Small intestine (tissue), 7 donors: ENCODE measurements around the gene GNB1. TPM values are rescaled to one million over a fixed set of nuclear protein-coding genes. Genes with fewer than 3 reads are reported as not detected.

Experiments
- DNase-seq, 2 donors: peaks; one replicate each; pipeline versions ENCODE4 v3.0.0 to v3.0.0-alpha.2; 2013
- FAIRE-seq: peaks from 2 replicates; lab custom pipeline; 2012; peaks lifted over from hg19 to GRCh38; lab: Jason Lieb, UNC
- H3K27ac ChIP-seq, 3 donors: one replicate each; pipeline ENCODE4 v1.5.1; 2013; ENCODE audit warnings: low read length in 2 of 3, mild to moderate bottlenecking in 2 of 3, control low read depth in 1 of 3, inconsistent platforms in 1 of 3, low read depth in 1 of 3, moderate library complexity in 1 of 3
- H3K27me3 ChIP-seq, 3 donors: one replicate each; pipeline ENCODE4 v1.6.1; 2013; ENCODE audit warnings: low read length in 3 of 3, inconsistent platforms in 1 of 3; ENCODE audit not compliant: control insufficient read depth in 3 of 3, insufficient read depth in 3 of 3
- H3K36me3 ChIP-seq, 3 donors: one replicate each; pipeline ENCODE4 v1.6.1; 2013; ENCODE audit warnings: low read length in 3 of 3, inconsistent platforms in 1 of 3, low read depth in 1 of 3, mild to moderate bottlenecking in 1 of 3, moderate library complexity in 1 of 3; ENCODE audit not compliant: control insufficient read depth in 3 of 3, insufficient read depth in 2 of 3
- H3K4me1 ChIP-seq, 3 donors: one replicate each; pipeline ENCODE4 v1.6.1; 2013; ENCODE audit warnings: low read length in 2 of 3, inconsistent platforms in 1 of 3, low read depth in 1 of 3, mild to moderate bottlenecking in 1 of 3, moderate library complexity in 1 of 3; ENCODE audit not compliant: control insufficient read depth in 3 of 3, insufficient read depth in 2 of 3
- H3K4me3 ChIP-seq, 3 donors: one replicate each; pipeline ENCODE4 v1.5.1; 2013; ENCODE audit warnings: low read length in 3 of 3, control low read depth in 1 of 3, inconsistent platforms in 1 of 3, low read depth in 1 of 3, mild to moderate bottlenecking in 1 of 3, moderate library complexity in 1 of 3
- H3K9me3 ChIP-seq, 2 donors: one replicate each; pipeline ENCODE4 v1.6.1; 2013; ENCODE audit warnings: low read depth in 1 of 2, low read length in 1 of 2; ENCODE audit not compliant: control insufficient read depth in 2 of 2, insufficient read depth in 1 of 2
- WGBS, 3 donors: extraction: QIAGEN DNeasy Blood & Tissue Kit; methylation state at CpG; one replicate each; pipeline ENCODE4 v1.1.7; 2013; 5-methylcytosine and 5-hydroxymethylcytosine counted together
- polyA plus RNA-seq, 4 donors: library from polyadenylated mRNA; stranded (reverse) in 3 of 4; unstranded in 1 of 4; fragments of 200-250 nt in 3 of 4; fragments of 120-200 nt in 1 of 4; gene quantifications; one replicate each; pipeline versions ENCODE4 v1.2.1 to v1.2.3, GENCODE V29; 2013
- donor health status: healthy with polysubstance abuse.
- donor health status: control.
- donor health status: control.
- donor health status: Bipolar disorder and iron deficiency.
- donor health status: healthy.

Gene GNB1
- polyA plus RNA-seq, 4 donors: 169 to 214 (median 192) TPM

DNA sequence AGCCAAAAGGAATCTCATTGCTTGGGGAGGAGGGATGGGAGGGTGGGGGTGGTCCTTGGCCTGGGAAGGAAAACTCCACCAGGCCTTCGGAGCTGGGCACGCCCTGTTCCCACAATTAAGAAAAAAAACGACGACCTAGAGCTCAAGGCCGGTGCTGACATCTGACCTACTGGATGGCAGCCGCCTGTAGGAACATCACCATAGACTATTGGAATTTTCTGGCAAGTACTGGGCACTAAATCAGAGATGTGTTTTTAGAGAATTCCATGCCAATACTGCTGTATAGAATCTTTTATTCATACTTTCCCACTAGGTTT lies 113.3 kb downstream of the GNB1 start:
- Histone ChIP-seq H3K27me3 (no peaks in the 10 kb centered on the region), H3K9me3 (no peaks in the 10 kb centered on the region), H3K4me3 (peak overlapping the region; percentile 49 to 88 (median 66)), H3K36me3 (peaks cover 0 to 14% (median 0%) of the 10 kb centered on the region in 3 donors), H3K27ac (peak overlapping the region; percentile 60 to 76 (median 70)), H3K4me1 (peaks cover 19 to 56% (median 27%) of the 10 kb centered on the region in 3 donors)
- DNase-seq (peak in 1 of 2 donors; percentile 58), FAIRE-seq (no peak)
- 0 to 2% (median 2%) methylated on average over 6 of the region's 6 CpGs for WGBS, 3 donors

DNA sequence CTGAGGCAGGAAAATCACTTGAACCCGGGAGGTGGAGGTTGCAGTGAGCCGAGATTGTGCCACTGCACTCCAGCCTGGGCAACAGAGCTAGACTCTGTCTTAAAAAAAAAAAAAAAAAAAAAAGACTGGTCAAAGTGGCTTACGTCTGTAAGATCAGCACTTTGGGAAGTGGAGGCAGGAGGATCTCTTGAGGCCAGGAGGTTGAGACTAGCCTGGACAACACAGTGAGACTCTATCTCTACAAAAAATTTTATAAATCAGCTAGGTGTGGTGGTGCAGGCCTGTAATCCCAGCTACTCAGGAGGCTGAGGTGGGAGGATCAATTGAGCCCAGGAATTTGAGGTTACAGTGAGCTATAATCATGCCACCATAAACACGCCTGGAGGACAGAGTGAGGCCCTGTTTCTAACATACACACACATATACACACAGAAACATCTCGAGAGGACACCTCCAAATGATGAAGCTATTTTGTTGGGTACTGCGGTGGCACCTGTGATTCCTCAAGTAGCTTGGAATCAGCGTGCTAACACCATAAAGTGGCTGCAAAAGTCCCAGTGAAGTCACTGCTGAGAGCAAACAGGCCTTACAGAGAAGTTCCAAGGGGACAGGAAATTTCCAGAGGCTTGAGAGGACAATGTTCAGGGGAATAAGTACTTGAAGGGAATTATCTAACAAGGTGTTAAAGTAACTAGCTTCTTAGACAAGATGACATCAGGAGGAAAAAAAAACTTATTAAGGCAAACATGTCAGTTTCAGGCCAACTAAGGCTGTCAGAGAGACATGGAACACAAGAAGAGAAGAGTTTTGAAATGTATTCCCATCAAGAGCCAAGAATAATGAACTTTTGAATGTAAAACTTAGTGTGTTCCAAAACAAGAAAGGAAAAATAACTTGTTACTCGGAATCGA lies 114.0 kb downstream of the GNB1 start:
- Histone ChIP-seq H3K4me3 (peak overlapping the region in 2 of 3 donors; percentile 66 to 88), H3K9me3 (peaks cover 0 to 2% of the 10 kb centered on the region in 2 donors), H3K4me1 (peaks cover 19 to 50% (median 27%) of the 10 kb centered on the region in 3 donors), H3K27me3 (no peaks in the 10 kb centered on the region), H3K36me3 (peaks cover 0 to 20% (median 0%) of the 10 kb centered on the region in 3 donors), H3K27ac (peak overlapping the region in 2 of 3 donors; percentile 70 to 74)
- FAIRE-seq: no peak
- DNase-seq: peak; percentile 48 to 61
- 49 to 54% (median 51%) methylated on average over 9 of the region's 9 CpGs for WGBS, 3 donors

DNA sequence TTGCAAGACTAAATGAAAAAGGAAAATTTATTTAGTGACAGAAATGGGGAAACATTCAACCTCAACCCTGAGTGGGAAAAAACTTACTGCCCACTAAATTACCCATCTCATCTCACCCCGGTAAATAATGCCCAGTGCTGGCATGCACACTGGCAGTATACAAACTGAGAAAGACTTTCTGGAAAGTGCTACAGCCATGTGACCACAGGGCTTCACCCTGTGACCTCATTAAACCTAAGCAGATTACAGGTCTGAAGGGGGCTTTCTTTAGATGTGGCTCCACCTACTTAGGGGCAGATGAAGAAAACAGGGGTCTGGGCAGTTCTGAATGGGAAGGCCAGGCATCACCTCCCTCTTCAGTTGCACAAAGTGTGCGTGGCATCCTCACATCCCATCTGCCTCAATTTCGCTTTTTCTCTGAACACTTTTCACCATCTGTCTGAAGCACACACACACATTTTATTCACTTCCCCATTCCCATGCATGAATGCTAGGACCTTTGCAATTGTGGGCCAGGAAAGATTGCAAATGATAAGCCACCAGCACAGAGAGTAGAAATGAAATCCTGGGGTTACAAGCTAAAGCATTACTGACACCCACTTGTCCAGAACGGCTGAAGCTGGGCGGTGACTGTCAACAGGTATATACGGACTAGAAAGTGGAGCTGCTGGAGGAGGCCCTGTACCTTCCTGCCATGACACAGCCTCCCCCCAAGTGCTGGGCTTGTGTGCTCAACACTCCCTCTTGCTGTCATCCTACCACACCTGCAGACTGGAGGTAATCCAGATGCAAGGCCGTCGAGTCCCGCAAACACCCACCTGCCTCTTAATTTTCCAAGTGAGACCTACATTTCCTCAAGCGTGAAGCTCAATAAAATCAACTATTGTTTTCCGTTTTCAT lies 115.3 kb downstream of the GNB1 start:
- no peak overlapping the region for H3K4me3 ChIP-seq

GRCh38 chr1:1773874-1774273 lies 117.0 kb downstream of the GNB1 start:
- WGBS, 3 donors: 97 to 99% (median 98%) methylated on average over 4 of the region's 4 CpGs
- Histone ChIP-seq H3K9me3 (peaks cover 0 to 18% of the 10 kb centered on the region in 2 donors), H3K27me3 (no peaks in the 10 kb centered on the region), H3K27ac (no peak overlapping the region), H3K36me3 (peaks cover 0 to 43% (median 2%) of the 10 kb centered on the region in 3 donors), H3K4me1 (peaks cover 3 to 20% (median 10%) of the 10 kb centered on the region in 3 donors), H3K4me3 (no peak overlapping the region)
- FAIRE-seq (no peak), DNase-seq (no peak)

More for the DNA sequence above, 115.3 kb downstream of the GNB1 start:
- 52 to 62% (median 59%) methylated on average over 11 of the region's 11 CpGs for WGBS, 3 donors
- Histone ChIP-seq H3K9me3 (peaks cover 0 to 12% of the 10 kb centered on the region in 2 donors), H3K27ac (peak overlapping the region in 2 of 3 donors; percentile 3 to 4), H3K27me3 (no peaks in the 10 kb centered on the region), H3K4me1 (peaks cover 11 to 36% (median 19%) of the 10 kb centered on the region in 3 donors), H3K36me3 (peaks cover 0 to 29% (median 2%) of the 10 kb centered on the region in 3 donors)
- DNase-seq (peak in 1 of 2 donors; percentile 24), FAIRE-seq (no peak)

GRCh38 chr1:1771096-1771495 lies 119.8 kb downstream of the GNB1 start:
- H3K36me3 ChIP-seq: peaks cover 0 to 66% (median 2%) of the 10 kb centered on the region in 3 donors
- no peak for DNase-seq
- no peak overlapping the region for H3K27ac ChIP-seq
- WGBS, 3 donors: 97 to 99% (median 98%) methylated on average over 3 of the region's 3 CpGs
- H3K27me3 ChIP-seq: no peaks in the 10 kb centered on the region
- H3K9me3 ChIP-seq: peaks cover 0 to 22% of the 10 kb centered on the region in 2 donors
- FAIRE-seq: no peak
- peaks cover 2 to 9% (median 3%) of the 10 kb centered on the region in 3 donors for H3K4me1 ChIP-seq
- no peak overlapping the region for H3K4me3 ChIP-seq

GRCh38 chr1:1770102-1770501 lies 120.8 kb downstream of the GNB1 start:
- no peak overlapping the region for H3K4me3 ChIP-seq
- FAIRE-seq: no peak
- no peaks in the 10 kb centered on the region for H3K27me3 ChIP-seq
- peaks cover 2 to 70% (median 3%) of the 10 kb centered on the region in 3 donors for H3K36me3 ChIP-seq
- 98 to 100% (median 99%) methylated on average over 3 of the region's 3 CpGs for WGBS, 3 donors
- no peak overlapping the region for H3K27ac ChIP-seq
- no peak for DNase-seq
- peaks cover 0 to 22% of the 10 kb centered on the region in 2 donors for H3K9me3 ChIP-seq
- no peaks in the 10 kb centered on the region for H3K4me1 ChIP-seq

GRCh38 chr1:1768249-1768992 lies 122.5 kb downstream of the GNB1 start:
- H3K9me3 ChIP-seq: peaks cover 0 to 22% of the 10 kb centered on the region in 2 donors
- H3K4me1 ChIP-seq: no peaks in the 10 kb centered on the region
- no peaks in the 10 kb centered on the region for H3K27me3 ChIP-seq
- DNase-seq: no peak
- H3K27ac ChIP-seq: no peak overlapping the region
- H3K4me3 ChIP-seq: no peak overlapping the region
- WGBS, 3 donors: 79 to 85% (median 81%) methylated on average over 7 of the region's 7 CpGs
- H3K36me3 ChIP-seq: peaks cover 2 to 85% (median 3%) of the 10 kb centered on the region in 3 donors
- no peak for FAIRE-seq
